Stimulated activated naive CD8-positive, alpha-beta T cell treated with anti-CD3 and anti-CD28 coated beads, Interleukin-15, Interleukin-2, amounts not matched to agents 100 ng/mL and 50 ng/mL, for 24 hours (primary cell): ENCODE data around the gene METTL24.
"Not testable (repeated sequence)": the region's sequence is repeated elsewhere in the genome, so short reads cannot be mapped to it uniquely, and the experiment has no call there.

Experiments
- H3K27ac Mint-ChIP-seq: one replicate; pipeline ENCODE4 v1.8.0; 2021; ENCODE audit warnings: mild to moderate bottlenecking, mixed read lengths
- H3K27me3 Mint-ChIP-seq: one replicate; pipeline ENCODE4 v1.8.0; 2021; ENCODE audit warnings: mixed read lengths
- H3K36me3 Mint-ChIP-seq: one replicate; pipeline ENCODE4 v1.8.0; 2021; ENCODE audit warnings: low read depth, mixed read lengths
- H3K4me1 Mint-ChIP-seq: one replicate; pipeline ENCODE4 v1.8.0; 2021; ENCODE audit warnings: low read depth, mixed read lengths
- H3K4me3 Mint-ChIP-seq: one replicate; pipeline ENCODE4 v1.8.0; 2021; ENCODE audit warnings: mild to moderate bottlenecking, mixed read lengths
- H3K9me3 Mint-ChIP-seq: one replicate; pipeline ENCODE4 v1.8.0; 2021; ENCODE audit warnings: mixed read lengths

The METTL24 gene

GRCh38 chr6:110353457-110354001, 4.6 kb downstream of the METTL24 start:
- Mint-ChIP-seq H3K4me1 (peaks cover 12% of the 10 kb centered on the region), H3K9me3 (no peaks in the 10 kb centered on the region), H3K4me3 (no peak overlapping the region), H3K27me3 (peaks cover 19% of the 10 kb centered on the region), H3K36me3 (no peaks in the 10 kb centered on the region), H3K27ac (no peak overlapping the region)

GRCh38 chr6:110352563-110353262, 5.4 kb downstream of the METTL24 start:
- H3K36me3 Mint-ChIP-seq = no peaks in the 10 kb centered on the region
- H3K9me3 Mint-ChIP-seq = no peaks in the 10 kb centered on the region
- H3K4me3 Mint-ChIP-seq = no peak overlapping the region
- H3K27ac Mint-ChIP-seq = no peak overlapping the region
- peaks cover 19% of the 10 kb centered on the region for H3K27me3 Mint-ChIP-seq
- peaks cover 12% of the 10 kb centered on the region for H3K4me1 Mint-ChIP-seq

GRCh38 chr6:110351986-110352385, 6.2 kb downstream of the METTL24 start:
- Mint-ChIP-seq H3K36me3 (no peaks in the 10 kb centered on the region), H3K9me3 (no peaks in the 10 kb centered on the region), H3K4me1 (peaks cover 7% of the 10 kb centered on the region), H3K27ac (no peak overlapping the region), H3K27me3 (peaks cover 12% of the 10 kb centered on the region), H3K4me3 (no peak overlapping the region)

- H3K36me3 Mint-ChIP-seq = no peaks in the 10 kb centered on the region
- H3K4me3 Mint-ChIP-seq = no peak overlapping the region
- no peaks in the 10 kb centered on the region for H3K9me3 Mint-ChIP-seq
- peaks cover 7% of the 10 kb centered on the region for H3K27me3 Mint-ChIP-seq
- peaks cover 2% of the 10 kb centered on the region for H3K4me1 Mint-ChIP-seq
- no peak overlapping the region for H3K27ac Mint-ChIP-seq
Observed at GRCh38 chr6:110351546-110351945, 6.6 kb downstream of the METTL24 start.

GRCh38 chr6:110350593-110350992, 7.6 kb downstream of the METTL24 start:
- not testable (repeated sequence) for H3K36me3 Mint-ChIP-seq, H3K9me3 Mint-ChIP-seq, H3K27me3 Mint-ChIP-seq, H3K4me3 Mint-ChIP-seq, H3K4me1 Mint-ChIP-seq, H3K27ac Mint-ChIP-seq

- H3K4me3 Mint-ChIP-seq = no peak overlapping the region
- no peak overlapping the region for H3K27ac Mint-ChIP-seq
- H3K36me3 Mint-ChIP-seq = no peaks in the 10 kb centered on the region
Observed at GRCh38 chr6:110348961-110349690, 9.0 kb downstream of the METTL24 start.

GRCh38 chr6:110345025-110345424, 13.1 kb downstream of the METTL24 start:
- no peak overlapping the region for H3K27ac Mint-ChIP-seq
- no peaks in the 10 kb centered on the region for H3K9me3 Mint-ChIP-seq

More at GRCh38 chr6:110348961-110349690, 9.0 kb downstream of the METTL24 start:
- no peaks in the 10 kb centered on the region for H3K4me1 Mint-ChIP-seq
- H3K9me3 Mint-ChIP-seq = no peaks in the 10 kb centered on the region
- H3K27me3 Mint-ChIP-seq = no peaks in the 10 kb centered on the region

GRCh38 chr6:110342759-110343158, 15.4 kb downstream of the METTL24 start:
- Mint-ChIP-seq H3K36me3 (no peaks in the 10 kb centered on the region), H3K27ac (no peak overlapping the region), H3K27me3 (no peaks in the 10 kb centered on the region), H3K4me1 (no peaks in the 10 kb centered on the region), H3K9me3 (no peaks in the 10 kb centered on the region), H3K4me3 (no peak overlapping the region)

More at GRCh38 chr6:110345025-110345424, 13.1 kb downstream of the METTL24 start:
- Mint-ChIP-seq H3K4me3 (no peak overlapping the region), H3K4me1 (no peaks in the 10 kb centered on the region), H3K27me3 (no peaks in the 10 kb centered on the region), H3K36me3 (no peaks in the 10 kb centered on the region)

GRCh38 chr6:110341663-110342596, 16.2 kb downstream of the METTL24 start:
- Mint-ChIP-seq H3K27ac (no peak overlapping the region), H3K4me3 (no peak overlapping the region)

GRCh38 chr6:110341067-110341466, 17.1 kb downstream of the METTL24 start:
- H3K27me3 Mint-ChIP-seq = no peaks in the 10 kb centered on the region
- no peaks in the 10 kb centered on the region for H3K36me3 Mint-ChIP-seq
- no peaks in the 10 kb centered on the region for H3K4me1 Mint-ChIP-seq
- no peak overlapping the region for H3K27ac Mint-ChIP-seq
- no peaks in the 10 kb centered on the region for H3K9me3 Mint-ChIP-seq
- no peak overlapping the region for H3K4me3 Mint-ChIP-seq

More at GRCh38 chr6:110341663-110342596, 16.2 kb downstream of the METTL24 start:
- Mint-ChIP-seq H3K27me3 (no peaks in the 10 kb centered on the region), H3K36me3 (no peaks in the 10 kb centered on the region), H3K4me1 (no peaks in the 10 kb centered on the region), H3K9me3 (no peaks in the 10 kb centered on the region)

GRCh38 chr6:110340392-110340965, 17.7 kb downstream of the METTL24 start:
- no peaks in the 10 kb centered on the region for H3K4me1 Mint-ChIP-seq
- no peak overlapping the region for H3K4me3 Mint-ChIP-seq
- H3K36me3 Mint-ChIP-seq = no peaks in the 10 kb centered on the region
- H3K9me3 Mint-ChIP-seq = no peaks in the 10 kb centered on the region
- no peak overlapping the region for H3K27ac Mint-ChIP-seq
- no peaks in the 10 kb centered on the region for H3K27me3 Mint-ChIP-seq

GRCh38 chr6:110338820-110339470, 19.2 kb downstream of the METTL24 start:
- Mint-ChIP-seq H3K36me3 (no peaks in the 10 kb centered on the region), H3K9me3 (no peaks in the 10 kb centered on the region), H3K27me3 (no peaks in the 10 kb centered on the region), H3K27ac (no peak overlapping the region), H3K4me1 (no peaks in the 10 kb centered on the region), H3K4me3 (no peak overlapping the region)

- Mint-ChIP-seq H3K27me3 (no peaks in the 10 kb centered on the region), H3K4me3 (no peak overlapping the region), H3K4me1 (no peaks in the 10 kb centered on the region), H3K9me3 (no peaks in the 10 kb centered on the region), H3K27ac (no peak overlapping the region), H3K36me3 (no peaks in the 10 kb centered on the region)
Observed at GRCh38 chr6:110337486-110337885, 20.7 kb downstream of the METTL24 start.
